ENCODE data around the gene IPO4. TPM values are rescaled to one million over a fixed set of nuclear protein-coding genes. Genes with fewer than 3 reads are reported as not detected.
A peak's percentile ranks its signal among the peaks of the same experiment; 100 is the strongest.

The IPO4 gene
- total and polyA plus RNA-seq, 9 donors = 5.6 to 50.9 (median 33.5) TPM

DNA sequence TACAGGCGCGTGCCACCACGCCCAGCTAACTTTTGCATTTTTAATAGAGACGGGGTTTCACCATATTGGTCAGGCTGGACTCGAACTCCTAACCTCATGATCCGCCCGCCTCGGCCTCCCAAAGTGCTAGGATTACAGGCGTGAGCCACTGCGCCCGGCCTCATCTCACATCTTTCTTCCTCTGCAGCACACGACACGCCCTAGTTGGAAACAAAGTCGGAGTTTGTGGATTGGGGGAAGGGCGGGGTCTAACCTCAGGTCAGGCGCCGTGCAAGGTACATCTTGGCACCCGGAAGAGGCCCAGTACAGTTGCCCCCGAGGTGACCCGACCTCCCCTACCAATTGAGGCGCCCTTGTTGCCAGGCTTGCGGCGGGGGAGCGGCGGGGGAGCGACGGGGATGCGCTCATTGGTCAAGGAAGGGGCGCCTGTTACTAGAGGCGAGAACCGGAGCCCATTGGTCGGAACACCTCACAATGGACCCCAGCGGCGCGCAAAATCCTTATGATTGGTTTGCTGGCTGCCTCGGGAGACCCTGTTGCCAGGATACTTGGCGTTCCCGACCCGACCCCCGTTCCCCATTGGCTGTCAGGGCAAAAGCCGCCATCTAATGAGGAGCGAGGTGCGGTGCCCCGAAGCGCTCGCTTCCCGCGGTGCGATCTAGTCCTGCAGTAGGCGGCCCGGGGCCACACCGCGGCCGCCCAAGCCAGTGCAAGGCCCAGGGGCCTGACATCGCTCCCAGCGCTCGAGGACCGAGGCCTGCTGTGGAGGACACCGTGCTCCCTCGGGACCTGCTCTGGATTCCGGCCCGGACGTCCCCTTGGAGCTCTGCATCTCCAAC is 17.0 kb downstream of the IPO4 start, which contains the start of gene REC8:
Gene REC8, plus strand, starts transcription at position 659 of the 839 bp plus-strand sequence. CDS start 473 bp downstream, outside the sequence.
- intact Hi-C loops (cut with DNase I) = no loop called here
- Histone ChIP-seq H3K9me3 (no peaks in the 10 kb centered on the region), H3K27ac (no peak within 1 kb of the TSS), H3K4me3 (peak within 1 kb of the TSS; percentile 17), H3K27me3 (no peaks in the 10 kb centered on the region), H3K4me1 (ENCODE audit: insufficient read depth) (peaks cover 8% of the 10 kb centered on the region), H3K36me3 (no peaks in the 10 kb centered on the region)
- peak; percentile 45 to 85 (median 67) for DNase-seq
- WGBS, 3 donors = 9 to 14% (median 10%) methylated on average over 62 to 63 of the region's 63 CpGs
- TF ChIP-seq EP300 (IDR thresholded peaks at IDR 0.05) = no peak
- no peak for TF ChIP-seq POLR2A (IDR thresholded peaks at IDR 0.05)
- TF ChIP-seq, protein P1, sequence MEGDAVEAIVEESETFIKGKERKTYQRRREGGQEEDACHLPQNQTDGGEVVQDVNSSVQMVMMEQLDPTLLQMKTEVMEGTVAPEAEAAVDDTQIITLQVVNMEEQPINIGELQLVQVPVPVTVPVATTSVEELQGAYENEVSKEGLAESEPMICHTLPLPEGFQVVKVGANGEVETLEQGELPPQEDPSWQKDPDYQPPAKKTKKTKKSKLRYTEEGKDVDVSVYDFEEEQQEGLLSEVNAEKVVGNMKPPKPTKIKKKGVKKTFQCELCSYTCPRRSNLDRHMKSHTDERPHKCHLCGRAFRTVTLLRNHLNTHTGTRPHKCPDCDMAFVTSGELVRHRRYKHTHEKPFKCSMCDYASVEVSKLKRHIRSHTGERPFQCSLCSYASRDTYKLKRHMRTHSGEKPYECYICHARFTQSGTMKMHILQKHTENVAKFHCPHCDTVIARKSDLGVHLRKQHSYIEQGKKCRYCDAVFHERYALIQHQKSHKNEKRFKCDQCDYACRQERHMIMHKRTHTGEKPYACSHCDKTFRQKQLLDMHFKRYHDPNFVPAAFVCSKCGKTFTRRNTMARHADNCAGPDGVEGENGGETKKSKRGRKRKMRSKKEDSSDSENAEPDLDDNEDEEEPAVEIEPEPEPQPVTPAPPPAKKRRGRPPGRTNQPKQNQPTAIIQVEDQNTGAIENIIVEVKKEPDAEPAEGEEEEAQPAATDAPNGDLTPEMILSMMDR (IDR thresholded peaks at IDR 0.05) = no peak

DNA sequence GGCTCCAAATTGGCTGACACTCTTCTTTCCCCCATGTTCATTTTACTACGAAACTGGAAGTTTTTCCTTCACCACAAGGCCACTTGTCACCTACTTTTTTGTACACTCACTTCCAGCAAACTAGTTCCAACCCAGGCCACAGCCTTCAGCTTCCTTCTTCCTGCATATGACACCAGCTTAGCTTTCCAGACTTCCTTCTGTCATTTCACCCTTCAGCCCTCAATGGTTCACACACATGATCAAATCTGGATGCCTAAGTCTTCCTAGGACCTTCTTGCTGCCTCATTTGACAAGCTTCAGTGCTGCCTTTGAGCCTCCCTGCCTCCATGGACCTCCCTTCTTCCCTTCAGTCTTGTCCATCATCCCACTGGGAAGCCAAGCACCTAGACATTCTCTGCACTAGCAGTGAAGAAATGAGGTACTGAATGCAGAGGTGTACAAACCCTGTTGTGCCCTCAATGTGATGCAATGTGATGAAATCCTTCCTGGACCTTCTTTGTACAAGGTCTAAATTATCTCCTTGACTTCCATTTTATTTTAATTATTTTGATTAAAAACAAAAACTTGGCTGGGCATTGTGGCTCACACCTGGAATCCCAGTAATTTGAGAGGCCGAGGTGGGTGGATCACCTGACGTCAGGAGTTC is 21.0 kb downstream of the IPO4 start:
- Histone ChIP-seq H3K9me3 (no peaks in the 10 kb centered on the region), H3K27me3 (no peaks in the 10 kb centered on the region), H3K4me1 (ENCODE audit: insufficient read depth) (peaks cover 16% of the 10 kb centered on the region), H3K27ac (no peak overlapping the region), H3K4me3 (no peak overlapping the region), H3K36me3 (no peaks in the 10 kb centered on the region)
- intact Hi-C loops (cut with DNase I) = no loop called here
- DNase-seq = no peak
- 69 to 85% (median 77%) methylated on average over 3 of the region's 3 CpGs for WGBS, 3 donors
- TF ChIP-seq POLR2A (IDR thresholded peaks at IDR 0.05) (no peak), EP300 (IDR thresholded peaks at IDR 0.05) (no peak)
- TF ChIP-seq, protein P1 (IDR thresholded peaks at IDR 0.05) = no peak

- intact Hi-C loops (cut with DNase I) = no loop called here
- DNase-seq = no peak
- no peak overlapping the region for H3K4me3 ChIP-seq
- WGBS, 3 donors = 86 to 90% (median 88%) methylated on average over 5 of the region's 5 CpGs
- H3K4me1 ChIP-seq (ENCODE audit: insufficient read depth) = peaks cover 8% of the 10 kb centered on the region
- no peaks in the 10 kb centered on the region for H3K36me3 ChIP-seq
- H3K27me3 ChIP-seq = no peaks in the 10 kb centered on the region
- no peaks in the 10 kb centered on the region for H3K9me3 ChIP-seq
- H3K27ac ChIP-seq = no peak overlapping the region
- TF ChIP-seq, protein P1 (IDR thresholded peaks at IDR 0.05) = no peak
- TF ChIP-seq EP300 (IDR thresholded peaks at IDR 0.05) (no peak), POLR2A (IDR thresholded peaks at IDR 0.05) (no peak)
Measured at GRCh38 chr14:24165785-24166184, 22.8 kb downstream of the IPO4 start.

GRCh38 chr14:24164518-24164991 is 24.1 kb downstream of the IPO4 start:
- Histone ChIP-seq H3K4me1 (ENCODE audit: insufficient read depth) (peaks cover 8% of the 10 kb centered on the region), H3K36me3 (no peaks in the 10 kb centered on the region), H3K4me3 (no peak overlapping the region), H3K9me3 (no peaks in the 10 kb centered on the region), H3K27ac (no peak overlapping the region), H3K27me3 (no peaks in the 10 kb centered on the region)
- no peak for TF ChIP-seq POLR2A (IDR thresholded peaks at IDR 0.05)
- TF ChIP-seq EP300 (IDR thresholded peaks at IDR 0.05) = no peak
- TF ChIP-seq, protein P1 (IDR thresholded peaks at IDR 0.05) = no peak
- 83 to 86% (median 85%) methylated on average over 12 to 14 of the region's 14 CpGs for WGBS, 3 donors
- intact Hi-C loops (cut with DNase I) = loop anchor here in 1 of 4 donors (5.0 kb wide), 1 partner anchor 107 kb away; no protein-coding TSS in a partner anchor
- DNase-seq = no peak

Data from ovary (tissue), 9 donors.